HUES48 (cell line): ENCODE measurements around the gene BEGAIN.

Experiments
- H3K27ac ChIP-seq: one replicate; pipeline ENCODE4 v1.7.0; 2013; ENCODE audit warnings: low read depth, low read length, inconsistent platforms
- H3K27me3 ChIP-seq: 2 replicates; pipeline ENCODE4 v1.6.1; 2013; ENCODE audit warnings: mild to moderate bottlenecking, low read length; ENCODE audit not compliant: control insufficient read depth, insufficient read depth
- H3K36me3 ChIP-seq: 2 replicates; pipeline ENCODE4 v1.6.1; 2013; ENCODE audit warnings: low read length; ENCODE audit not compliant: control insufficient read depth, insufficient read depth
- H3K4me1 ChIP-seq: 2 replicates; pipeline ENCODE4 v1.6.1; 2013; ENCODE audit warnings: mild to moderate bottlenecking, low read length; ENCODE audit not compliant: control insufficient read depth, insufficient read depth
- H3K4me3 ChIP-seq: 2 replicates; pipeline ENCODE4 v1.5.1; 2013; ENCODE audit warnings: mild to moderate bottlenecking, low read depth, low read length
- H3K9ac ChIP-seq: 2 replicates; pipeline ENCODE4 v1.6.1; 2013; ENCODE audit warnings: mild to moderate bottlenecking, low read depth, low read length, moderate library complexity
- H3K9me3 ChIP-seq: 2 replicates; pipeline ENCODE4 v1.6.1; 2013; ENCODE audit warnings: low read length; ENCODE audit not compliant: control insufficient read depth, insufficient read depth

BEGAIN gene

DNA sequence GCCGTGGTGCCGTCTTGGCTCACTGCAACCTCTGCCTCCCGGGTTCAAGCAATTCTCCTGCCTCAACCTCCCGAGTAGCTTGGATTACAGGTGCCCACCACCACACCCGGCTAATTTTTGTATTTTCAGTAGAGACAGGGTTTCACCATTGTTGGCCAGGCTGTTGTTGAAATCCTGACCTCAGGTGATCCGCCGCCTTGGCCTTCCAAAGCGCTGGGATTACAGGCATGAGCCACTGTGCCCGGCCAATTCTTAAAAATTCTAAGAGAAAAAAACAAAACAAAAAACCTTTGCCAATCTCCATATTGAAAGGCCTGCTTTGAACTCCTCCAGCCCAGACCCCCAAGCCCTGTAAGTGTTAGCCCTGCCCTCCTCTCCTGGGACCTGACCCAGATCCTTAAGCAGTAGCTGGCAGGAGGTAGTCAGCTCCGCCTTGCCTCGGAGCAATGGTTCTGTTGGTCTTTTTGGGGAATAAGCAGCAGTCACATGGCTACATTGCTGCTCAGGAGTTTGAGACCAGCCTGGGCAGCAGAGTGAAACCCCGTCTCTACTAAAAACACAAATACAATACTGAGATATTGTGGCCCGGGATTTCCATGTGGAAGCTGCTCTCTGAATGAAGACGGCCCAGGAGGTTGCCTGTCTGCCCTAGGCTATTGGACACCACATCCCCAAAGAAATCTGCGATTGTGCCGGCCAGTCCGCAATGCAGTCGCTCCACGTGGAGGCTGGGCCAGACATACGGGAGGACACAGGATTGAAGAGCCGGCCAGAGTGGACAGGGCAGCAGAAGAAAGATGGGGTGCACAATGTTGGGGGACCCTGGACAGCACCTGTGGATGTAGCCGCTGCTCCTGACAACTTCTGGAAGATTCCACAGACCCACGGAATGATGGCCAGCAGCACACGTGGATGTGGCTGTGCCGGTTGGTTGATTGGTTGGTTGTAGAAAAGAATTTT, 28.8 kb upstream of the BEGAIN start:
- no peak overlapping the region for H3K27ac ChIP-seq
- H3K4me1 ChIP-seq = no peaks in the 10 kb centered on the region
- no peak overlapping the region for H3K9ac ChIP-seq
- H3K36me3 ChIP-seq = no peaks in the 10 kb centered on the region
- no peaks in the 10 kb centered on the region; the same call in 1 of the 2 replicates for H3K27me3 ChIP-seq
- no peak overlapping the region for H3K4me3 ChIP-seq
- H3K9me3 ChIP-seq = no peaks in the 10 kb centered on the region

DNA sequence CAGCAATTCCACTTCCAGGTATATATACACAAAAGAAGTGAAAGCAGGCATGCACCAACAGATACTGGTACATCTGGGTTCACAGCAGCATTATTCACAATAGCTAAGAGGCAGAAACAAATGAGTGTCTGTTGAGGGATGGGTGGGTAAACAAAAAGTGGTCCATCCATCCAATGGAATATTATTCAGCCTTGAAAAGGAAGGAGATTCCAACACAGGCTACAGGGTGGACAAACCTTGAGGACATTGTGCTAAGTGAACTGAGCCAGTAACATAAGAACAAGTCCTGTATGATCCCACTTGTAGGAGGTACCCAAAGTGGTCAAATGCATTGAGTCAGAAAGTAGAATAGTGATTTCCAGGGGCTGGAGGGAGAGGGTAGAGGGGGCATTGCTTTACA, 27.6 kb upstream of the BEGAIN start:
- H3K27ac ChIP-seq = no peak overlapping the region
- H3K4me3 ChIP-seq = no peak overlapping the region
- no peaks in the 10 kb centered on the region for H3K4me1 ChIP-seq
- no peaks in the 10 kb centered on the region; the same call in 1 of the 2 replicates for H3K27me3 ChIP-seq
- no peak overlapping the region for H3K9ac ChIP-seq
- H3K36me3 ChIP-seq = no peaks in the 10 kb centered on the region
- H3K9me3 ChIP-seq = no peaks in the 10 kb centered on the region

DNA sequence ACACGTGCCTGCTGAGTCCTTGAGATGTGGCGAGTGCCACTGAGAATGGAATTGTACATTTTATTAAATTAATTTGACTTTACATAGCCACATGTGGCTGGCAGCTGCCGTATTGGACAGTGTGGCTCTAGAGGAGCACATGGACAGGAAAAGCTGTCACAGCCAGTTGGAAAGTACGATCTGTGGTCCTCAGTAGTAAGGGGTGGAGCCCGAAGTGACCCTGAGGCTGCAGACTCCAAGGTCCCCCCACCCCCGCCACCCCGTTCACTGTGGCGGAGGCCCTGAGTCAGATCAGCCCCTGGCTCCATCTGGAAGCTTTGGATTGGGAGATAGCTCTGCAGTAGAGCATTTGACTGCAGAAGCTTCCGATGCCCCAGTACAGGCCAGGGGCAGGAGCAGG, 25.8 kb upstream of the BEGAIN start:
- Histone ChIP-seq H3K36me3 (no peaks in the 10 kb centered on the region), H3K27me3 (no peaks in the 10 kb centered on the region; the same call in 1 of the 2 replicates), H3K9ac (no peak overlapping the region), H3K4me3 (no peak overlapping the region), H3K4me1 (no peaks in the 10 kb centered on the region), H3K9me3 (no peaks in the 10 kb centered on the region), H3K27ac (no peak overlapping the region)

DNA sequence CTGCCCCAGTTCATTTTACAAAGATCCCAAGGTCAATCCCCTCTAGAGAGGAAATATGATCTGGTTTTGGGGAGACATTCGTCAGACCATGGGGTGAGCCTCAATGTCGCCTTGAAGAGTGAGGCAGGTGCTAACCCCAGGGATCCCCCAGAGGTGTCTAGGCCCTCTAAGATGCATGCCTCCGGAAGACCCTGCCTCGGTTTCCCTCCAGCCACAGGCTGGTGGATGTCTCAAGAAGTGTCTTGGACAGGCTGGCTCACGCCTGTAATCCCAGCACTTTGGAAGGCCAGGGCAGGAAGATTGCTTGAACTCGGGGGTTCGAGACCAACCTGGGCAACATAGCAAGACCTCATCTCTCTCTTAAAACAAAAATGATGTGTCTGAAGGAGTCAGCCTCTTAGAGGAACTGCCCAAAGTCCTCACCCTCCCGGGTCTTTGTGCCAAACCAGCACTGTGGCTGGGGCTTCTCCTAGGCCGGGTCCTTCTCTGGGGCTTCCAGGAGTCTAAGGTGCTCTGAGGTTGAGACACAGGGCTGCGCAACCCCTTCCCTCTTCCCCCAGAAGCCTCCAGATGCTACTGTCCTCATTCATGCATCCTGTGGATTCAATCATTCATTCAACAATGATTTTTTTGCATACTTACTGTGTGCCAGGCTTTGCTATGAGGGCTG, 24.7 kb upstream of the BEGAIN start:
- Histone ChIP-seq H3K27me3 (no peaks in the 10 kb centered on the region), H3K9me3 (no peaks in the 10 kb centered on the region), H3K9ac (no peak overlapping the region), H3K36me3 (no peaks in the 10 kb centered on the region), H3K27ac (no peak overlapping the region), H3K4me3 (no peak overlapping the region), H3K4me1 (no peaks in the 10 kb centered on the region)

DNA sequence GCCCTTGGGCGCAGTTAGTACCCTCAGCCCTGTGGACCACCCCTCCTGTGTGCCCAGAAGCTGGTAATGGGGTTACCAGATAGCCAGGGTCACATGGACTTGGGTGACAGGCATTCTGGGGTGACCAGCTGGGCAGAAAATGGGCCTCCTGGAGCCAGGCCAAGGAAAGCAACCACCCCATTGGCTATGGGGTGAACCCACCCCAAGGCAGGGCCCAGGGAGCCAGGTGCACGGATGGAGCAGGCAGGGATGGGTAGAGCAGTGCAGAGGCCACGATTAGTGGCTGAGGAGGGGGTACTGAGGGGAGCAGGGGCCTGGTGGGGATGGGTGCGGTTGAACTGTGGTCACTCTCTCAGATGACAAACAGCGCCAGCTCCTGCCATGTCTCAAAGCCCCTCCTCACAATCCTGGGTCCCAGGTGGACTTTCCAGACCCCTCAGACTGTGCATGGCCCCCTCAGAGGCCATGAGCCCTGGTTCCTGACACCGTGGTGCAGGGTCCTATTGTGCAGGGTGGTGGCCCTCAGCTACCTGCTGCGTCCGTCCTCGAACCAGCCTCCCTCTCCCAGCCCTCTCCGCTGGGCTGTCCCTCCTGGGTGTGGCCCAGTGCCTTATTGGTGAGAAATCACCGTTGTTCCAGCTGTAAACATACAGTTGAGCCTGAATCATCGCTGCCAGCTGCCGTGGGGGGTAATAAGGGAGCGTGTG, 23.4 kb upstream of the BEGAIN start:
- Histone ChIP-seq H3K9me3 (no peaks in the 10 kb centered on the region), H3K4me1 (no peaks in the 10 kb centered on the region), H3K4me3 (no peak overlapping the region), H3K36me3 (no peaks in the 10 kb centered on the region), H3K27ac (no peak overlapping the region), H3K27me3 (no peaks in the 10 kb centered on the region), H3K9ac (no peak overlapping the region)

DNA sequence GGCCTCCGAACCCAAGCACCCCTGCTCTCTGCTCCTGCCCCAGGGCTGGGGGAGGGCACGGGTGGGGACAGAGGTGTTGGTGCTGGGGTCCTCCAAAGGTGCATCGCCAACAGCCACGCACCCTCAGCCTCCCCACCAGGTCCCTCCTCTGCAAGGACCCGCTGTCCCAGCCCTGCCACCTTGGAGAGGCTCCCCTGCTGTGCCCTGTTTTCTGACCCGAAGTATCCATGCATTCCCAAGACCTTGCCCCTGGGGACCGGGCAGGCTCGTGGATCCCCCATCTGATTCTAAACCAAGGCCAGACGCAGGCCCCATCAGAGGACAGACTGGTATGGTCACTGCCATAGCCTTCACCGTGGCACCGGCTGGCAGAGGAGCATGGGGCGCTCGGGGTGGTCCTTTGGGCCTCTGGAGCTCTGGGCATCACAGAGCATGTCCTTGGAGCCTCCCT, 22.7 kb upstream of the BEGAIN start:
- H3K27ac ChIP-seq = no peak overlapping the region
- no peaks in the 10 kb centered on the region for H3K36me3 ChIP-seq
- H3K27me3 ChIP-seq = no peaks in the 10 kb centered on the region
- H3K9me3 ChIP-seq = no peaks in the 10 kb centered on the region
- no peak overlapping the region for H3K4me3 ChIP-seq
- H3K9ac ChIP-seq = no peak overlapping the region
- no peaks in the 10 kb centered on the region for H3K4me1 ChIP-seq

DNA sequence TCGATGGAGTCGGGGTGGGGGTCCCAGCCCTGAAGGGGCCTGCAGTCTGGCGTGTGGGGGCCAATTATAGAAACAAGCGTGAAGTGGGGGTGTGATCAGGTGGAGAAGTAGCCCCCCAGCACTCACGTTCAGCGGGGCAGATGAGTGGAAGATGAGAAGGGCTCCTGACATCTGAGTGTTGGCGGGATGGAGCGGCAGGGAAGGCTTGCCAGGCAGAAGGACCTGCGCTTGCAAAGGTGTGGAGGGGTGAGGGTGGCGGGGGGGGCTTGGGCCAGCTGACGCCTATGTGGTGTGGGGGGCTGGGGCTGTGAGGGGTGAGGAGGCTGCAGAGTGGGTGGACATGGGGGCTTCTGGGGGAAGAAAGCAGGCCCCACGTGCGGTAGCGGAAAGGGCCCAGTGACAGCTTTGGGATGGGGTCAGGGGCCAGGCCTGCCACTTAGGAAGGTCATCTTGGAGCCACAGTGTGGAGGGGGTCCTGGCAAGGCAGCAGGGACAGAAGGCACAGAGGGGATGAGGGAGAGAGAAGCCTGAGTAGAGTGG, 22.2 kb upstream of the BEGAIN start:
- H3K27ac ChIP-seq = no peak overlapping the region
- H3K9ac ChIP-seq = no peak overlapping the region
- no peaks in the 10 kb centered on the region for H3K4me1 ChIP-seq
- no peaks in the 10 kb centered on the region for H3K9me3 ChIP-seq
- H3K27me3 ChIP-seq = no peaks in the 10 kb centered on the region
- no peaks in the 10 kb centered on the region for H3K36me3 ChIP-seq
- no peak overlapping the region for H3K4me3 ChIP-seq

DNA sequence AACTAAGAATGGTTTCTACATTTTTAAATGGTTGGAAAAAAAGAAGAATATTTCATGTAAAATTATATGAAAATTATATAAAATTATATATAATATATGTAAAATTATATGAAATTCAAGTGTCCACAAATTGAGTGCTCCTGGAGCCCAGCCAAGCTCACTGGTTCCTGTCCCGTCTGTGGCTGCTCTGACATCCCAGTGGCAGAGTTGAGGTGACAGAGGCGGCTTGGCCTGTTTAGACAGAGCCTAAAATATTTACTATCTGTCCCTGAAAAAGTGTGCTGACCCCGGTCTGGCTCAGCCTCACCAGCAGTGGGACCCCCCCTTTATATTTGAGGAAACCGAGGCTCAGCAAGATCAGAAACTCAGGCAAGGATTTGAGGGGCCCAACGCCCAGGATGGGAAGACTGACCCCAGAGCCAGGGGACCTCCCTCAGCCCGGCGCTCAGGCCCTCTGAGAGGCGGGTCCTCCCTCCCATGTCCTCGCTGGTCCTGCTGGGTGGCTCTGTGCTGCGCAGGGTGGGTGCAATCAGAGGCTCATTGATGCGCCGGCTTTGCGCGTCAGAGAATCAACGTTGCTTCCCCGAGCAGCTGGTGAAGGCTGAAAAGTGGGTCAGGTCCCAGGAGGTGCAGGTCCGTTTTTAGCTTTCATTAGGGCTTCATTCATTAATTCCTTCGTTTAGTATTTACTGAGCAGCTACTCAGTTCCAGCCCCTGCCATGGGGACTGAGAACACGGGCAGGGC, 21.5 kb upstream of the BEGAIN start:
- Histone ChIP-seq H3K36me3 (no peaks in the 10 kb centered on the region), H3K4me1 (no peaks in the 10 kb centered on the region), H3K9ac (no peak overlapping the region), H3K4me3 (no peak overlapping the region), H3K27me3 (no peaks in the 10 kb centered on the region), H3K27ac (no peak overlapping the region), H3K9me3 (no peaks in the 10 kb centered on the region)

DNA sequence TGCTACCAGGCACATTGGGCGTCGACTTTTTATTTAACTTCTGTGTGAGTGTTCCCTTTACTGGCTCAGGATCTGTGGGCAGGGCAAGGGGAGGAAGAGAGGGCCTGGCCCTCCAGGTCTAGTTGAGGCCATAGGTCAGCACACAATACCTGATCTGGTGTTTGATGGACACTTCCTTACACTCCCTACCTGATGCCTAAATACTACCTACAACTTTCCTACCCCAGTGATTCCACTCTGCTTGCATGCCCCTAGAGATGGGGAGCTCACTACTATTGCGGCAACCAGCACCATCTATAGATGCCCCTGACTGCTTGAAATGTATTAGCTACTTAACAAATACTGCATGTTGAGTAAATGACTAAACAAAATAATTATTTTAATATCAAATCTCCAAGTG, 20.8 kb upstream of the BEGAIN start:
- Histone ChIP-seq H3K9ac (no peak overlapping the region), H3K27me3 (no peaks in the 10 kb centered on the region), H3K27ac (no peak overlapping the region), H3K36me3 (no peaks in the 10 kb centered on the region), H3K9me3 (no peaks in the 10 kb centered on the region), H3K4me1 (no peaks in the 10 kb centered on the region), H3K4me3 (no peak overlapping the region)

DNA sequence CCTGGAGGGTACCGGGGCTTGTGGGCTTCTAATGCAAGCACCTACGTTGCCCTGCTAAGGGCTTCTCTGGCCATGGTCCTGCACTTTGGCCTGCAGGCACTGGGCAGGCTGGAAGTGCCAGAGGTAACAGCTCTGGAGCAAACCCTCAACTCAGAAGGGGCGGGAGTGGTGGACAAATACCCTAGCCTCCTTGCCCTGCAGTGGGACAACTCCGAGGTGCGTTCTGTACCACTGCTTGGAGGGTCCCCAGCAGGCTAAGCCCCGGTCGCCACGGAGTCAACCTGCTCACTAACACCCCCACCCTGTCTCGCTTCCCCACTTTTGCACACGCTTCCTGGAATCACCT, 20.4 kb upstream of the BEGAIN start:
- Histone ChIP-seq H3K27ac (no peak overlapping the region), H3K9me3 (no peaks in the 10 kb centered on the region), H3K36me3 (no peaks in the 10 kb centered on the region), H3K4me1 (no peaks in the 10 kb centered on the region), H3K27me3 (no peaks in the 10 kb centered on the region), H3K4me3 (no peak overlapping the region), H3K9ac (no peak overlapping the region)
